Fibroblast of villous mesenchyme (primary cell): ENCODE results near the gene WNT11. TPM values are rescaled to one million over a fixed set of nuclear protein-coding genes. Genes with fewer than 3 reads are reported as not detected.

Experiments used
- DNase-seq: peaks from one replicate; pipeline ENCODE4 v3.0.0-alpha.2; 2010; ENCODE audit warnings: low read depth
- H3K4me3 ChIP-seq: 2 replicates; pipeline ENCODE4 v1.5.1; 2011; ENCODE audit warnings: low read depth, mild to moderate bottlenecking, low read length
- total RNA-seq: library from RNA; depleted of rRNA; stranded (reverse); fragments of >200 nt; gene quantifications from 2 replicates; pipeline ENCODE4 v1.2.3, GENCODE V29; 2012
- TF ChIP-seq, protein P1 (sequence below): IDR thresholded peaks from 2 replicates; pipeline ENCODE4 v1.5.1; 2012; ENCODE audit warnings: low read depth, mild to moderate bottlenecking, low read length; ENCODE audit not compliant: insufficient read depth

Gene WNT11
- total RNA-seq, 1 donor = not detected

DNA sequence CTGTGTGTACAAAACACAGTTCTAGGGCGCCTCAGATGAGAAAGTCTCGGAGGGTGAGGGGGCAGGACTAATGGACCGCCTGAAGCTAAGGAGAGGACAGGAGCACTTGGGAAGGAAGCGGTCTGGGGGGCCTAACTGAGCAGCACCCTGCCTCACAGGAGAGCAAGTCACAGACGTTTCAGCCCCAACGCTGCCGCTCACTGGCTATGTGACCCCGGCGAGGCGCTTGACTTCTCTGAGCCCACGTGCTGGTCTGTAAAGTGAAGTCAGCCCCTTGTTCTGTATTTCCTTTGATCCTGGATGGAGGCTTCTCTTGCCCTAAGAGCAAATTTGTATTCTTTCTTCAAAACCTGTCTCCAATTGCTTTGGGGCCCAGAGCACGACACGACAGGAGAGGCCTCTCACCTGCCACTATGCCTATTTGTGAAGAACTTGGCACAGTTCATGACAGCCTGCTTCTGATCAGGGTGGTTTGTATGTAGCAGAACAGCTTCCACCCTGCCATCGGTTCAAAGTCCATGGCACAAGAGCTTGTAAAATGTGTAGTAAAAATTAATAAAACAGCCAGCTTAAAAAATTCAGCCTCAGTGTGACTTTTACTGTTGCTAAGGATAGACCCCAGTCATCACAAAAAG is 59.1 kb downstream of the WNT11 start:
- DNase-seq = no peak
- TF ChIP-seq, protein P1, sequence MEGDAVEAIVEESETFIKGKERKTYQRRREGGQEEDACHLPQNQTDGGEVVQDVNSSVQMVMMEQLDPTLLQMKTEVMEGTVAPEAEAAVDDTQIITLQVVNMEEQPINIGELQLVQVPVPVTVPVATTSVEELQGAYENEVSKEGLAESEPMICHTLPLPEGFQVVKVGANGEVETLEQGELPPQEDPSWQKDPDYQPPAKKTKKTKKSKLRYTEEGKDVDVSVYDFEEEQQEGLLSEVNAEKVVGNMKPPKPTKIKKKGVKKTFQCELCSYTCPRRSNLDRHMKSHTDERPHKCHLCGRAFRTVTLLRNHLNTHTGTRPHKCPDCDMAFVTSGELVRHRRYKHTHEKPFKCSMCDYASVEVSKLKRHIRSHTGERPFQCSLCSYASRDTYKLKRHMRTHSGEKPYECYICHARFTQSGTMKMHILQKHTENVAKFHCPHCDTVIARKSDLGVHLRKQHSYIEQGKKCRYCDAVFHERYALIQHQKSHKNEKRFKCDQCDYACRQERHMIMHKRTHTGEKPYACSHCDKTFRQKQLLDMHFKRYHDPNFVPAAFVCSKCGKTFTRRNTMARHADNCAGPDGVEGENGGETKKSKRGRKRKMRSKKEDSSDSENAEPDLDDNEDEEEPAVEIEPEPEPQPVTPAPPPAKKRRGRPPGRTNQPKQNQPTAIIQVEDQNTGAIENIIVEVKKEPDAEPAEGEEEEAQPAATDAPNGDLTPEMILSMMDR = no peak
- no peak overlapping the region for H3K4me3 ChIP-seq

DNA sequence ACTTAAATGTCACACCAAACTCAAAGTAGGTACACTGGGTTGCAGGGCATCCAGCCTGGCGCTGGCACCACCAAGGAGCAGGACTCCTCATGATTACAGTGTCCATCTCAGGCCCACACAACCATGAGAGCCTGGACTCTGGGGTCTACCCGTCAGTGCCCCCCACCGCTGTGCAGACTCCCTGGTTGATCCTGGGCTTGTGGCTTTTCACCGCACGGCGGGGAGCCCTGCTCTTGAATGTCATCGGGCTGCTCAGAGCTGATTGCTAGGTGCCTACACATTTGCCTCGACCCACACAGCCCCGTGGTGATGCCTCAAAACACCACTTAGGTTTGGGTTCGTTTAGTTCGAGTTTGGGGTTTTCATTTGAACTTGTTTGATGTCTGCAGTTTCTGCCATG is 63.0 kb downstream of the WNT11 start:
- TF ChIP-seq, protein P1 = no peak
- H3K4me3 ChIP-seq = no peak overlapping the region
- DNase-seq = no peak

DNA sequence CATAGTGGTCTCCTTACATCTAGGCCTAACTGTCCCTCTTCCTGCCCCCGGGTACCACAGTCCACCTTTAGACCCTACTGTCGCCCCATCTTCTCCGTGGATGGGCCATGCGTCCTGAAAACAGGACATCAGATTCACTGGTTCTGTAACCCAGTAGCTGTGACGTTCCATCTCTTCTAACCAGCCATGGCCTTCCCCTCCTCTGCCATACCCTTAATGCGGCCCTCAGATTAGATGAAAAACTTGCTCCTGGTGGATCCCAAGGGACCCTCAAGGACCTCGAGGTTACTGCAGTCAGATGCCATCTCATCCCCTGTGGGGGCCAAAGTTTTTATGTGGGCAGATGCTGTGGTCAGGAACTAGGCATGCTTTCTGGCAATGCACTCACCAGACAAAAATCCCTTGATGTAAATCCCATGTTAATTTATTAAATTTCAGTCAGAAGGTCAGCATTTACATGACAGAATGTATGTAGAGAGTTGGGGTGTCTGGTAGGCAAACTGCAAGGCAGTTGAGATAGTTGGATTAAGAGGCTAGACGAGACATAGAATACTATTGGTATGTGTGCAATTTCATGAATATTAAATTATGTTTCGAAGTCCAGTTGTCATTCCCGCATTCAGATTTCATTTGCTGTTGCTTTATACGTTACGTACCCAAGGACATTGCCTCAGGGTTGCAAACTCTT is 64.3 kb downstream of the WNT11 start:
- TF ChIP-seq, protein P1 = no peak
- H3K4me3 ChIP-seq = no peak overlapping the region
- DNase-seq = no peak

DNA sequence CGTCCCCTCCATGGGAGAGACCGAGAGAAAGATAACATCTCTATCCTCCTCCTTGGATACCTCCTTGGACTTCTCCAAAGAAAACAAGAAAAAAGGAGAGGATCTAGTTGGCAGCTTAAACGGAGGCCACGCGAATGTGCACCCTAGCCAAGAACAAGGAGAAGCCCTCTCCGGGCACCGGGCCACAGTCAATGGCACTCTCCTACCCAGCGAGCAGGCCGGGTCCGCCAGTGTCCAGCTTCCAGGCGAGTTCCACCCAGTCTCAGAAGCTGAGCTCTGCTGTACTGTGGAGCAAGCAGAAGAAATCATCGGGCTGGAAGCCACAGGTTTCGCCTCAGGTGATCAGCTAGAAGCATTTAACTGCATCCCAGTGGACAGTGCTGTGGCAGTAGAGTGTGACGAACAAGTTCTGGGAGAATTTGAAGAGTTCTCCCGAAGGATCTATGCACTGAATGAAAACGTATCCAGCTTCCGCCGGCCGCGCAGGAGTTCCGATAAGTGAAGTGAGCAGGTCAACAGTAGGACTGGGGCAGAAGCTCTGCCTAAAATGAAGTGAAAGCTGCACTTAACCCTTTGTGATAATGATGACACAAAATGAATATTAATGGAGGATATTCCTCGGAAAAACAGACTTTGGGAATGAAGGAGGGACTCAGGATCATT is 65.3 kb downstream of the WNT11 start:
- no peak for DNase-seq
- TF ChIP-seq, protein P1 = no peak
- H3K4me3 ChIP-seq = no peak overlapping the region

DNA sequence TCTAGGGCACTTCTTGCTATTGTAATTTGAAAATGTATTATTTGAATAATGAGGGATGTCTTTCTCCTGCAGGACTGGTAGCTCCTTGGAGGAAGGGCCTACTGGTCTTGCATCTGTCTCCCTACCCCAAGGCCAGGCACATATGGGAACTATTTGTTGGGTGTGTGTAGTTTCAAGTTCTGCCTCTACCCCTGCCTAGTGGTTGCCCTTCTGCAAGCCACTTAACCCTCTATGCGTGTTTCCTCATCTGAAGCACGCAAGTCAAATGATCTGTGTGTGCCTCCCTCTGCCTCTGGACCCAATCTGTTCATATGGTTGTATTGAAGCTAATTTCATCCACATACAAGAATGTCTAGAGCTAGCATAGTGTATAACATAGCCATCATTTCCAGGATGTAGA is 67.0 kb downstream of the WNT11 start:
- no peak for DNase-seq
- TF ChIP-seq, protein P1 = no peak
- no peak overlapping the region for H3K4me3 ChIP-seq

Other genes with a start within 250 kb of the WNT11 start
- gene THAP12, start 174.6 kb upstream of the WNT11 start, total RNA-seq = 44.5 and 47.1 TPM in 2 replicates
- gene GVQW3, start 174.8 kb upstream of the WNT11 start, total RNA-seq = 1.7 and 4.2 TPM in 2 replicates
- 18.0 and 22.0 TPM in 2 replicates for gene EMSY, start 238.5 kb upstream of the WNT11 start, total RNA-seq